Lower lobe of right lung (tissue), 2 donors: ENCODE measurements around the gene HMCES. TPM values are rescaled to one million over a fixed set of nuclear protein-coding genes. Genes with fewer than 3 reads are reported as not detected.
"Not testable (repeated sequence)": the region's sequence is repeated elsewhere in the genome, so short reads cannot be mapped to it uniquely, and the experiment has no call there.

Experiments
- ATAC-seq, 2 donors: fragments of 200-7000 bp; cut with Tn5 transposase; one replicate each; pipeline ENCODE4 v1.9.1; 2020 to 2022; ENCODE audit warnings: mild to moderate bottlenecking in 2 of 2, moderate library complexity in 2 of 2
- DNase-seq: peaks from one replicate; pipeline ENCODE4 v3.0.0-alpha.2; 2020
- H3K27ac ChIP-seq: fragments of 200-600 bp; one replicate; pipeline ENCODE4 v1.8.0; 2022
- H3K27me3 ChIP-seq: fragments of 200-600 bp; one replicate; pipeline ENCODE4 v1.8.0; 2022; ENCODE audit warnings: low read depth
- H3K36me3 ChIP-seq: fragments of 200-600 bp; one replicate; pipeline ENCODE4 v1.8.0; 2022; ENCODE audit warnings: mild to moderate bottlenecking
- H3K4me1 ChIP-seq: fragments of 200-600 bp; one replicate; pipeline ENCODE4 v1.8.0; 2022
- H3K4me3 ChIP-seq: fragments of 200-600 bp; one replicate; pipeline ENCODE4 v1.8.0; 2022; ENCODE audit warnings: mild to moderate bottlenecking
- H3K9me3 ChIP-seq: fragments of 200-600 bp; one replicate; pipeline ENCODE4 v1.8.0; 2022
- CTCF ChIP-seq: fragments of 200-600 bp; IDR thresholded peaks from one replicate; pipeline ENCODE4 v1.8.0; 2022; ENCODE audit warnings: antibody characterized with exemption, mild to moderate bottlenecking
- intact Hi-C: fragments of 100-400 bp; cut with DNase I; formaldehyde crosslinking; loops from one replicate; pipeline ENCODE4 v1.11.0; 2022
- total RNA-seq: library from RNA; stranded (reverse); fragmentation: NEBNext Ultra II Directional; extraction: Animal tissue kit (Norgen Biotek cat#: 25700); gene quantifications from one replicate; pipeline ENCODE4 v1.2.1, GENCODE V29; 2021
- donor health status: DM: no; HTN: yes; CAD: no; lungs with severe emphysema.

HMCES gene
- total RNA-seq, 1 donor from 2014 or later = 28.1 TPM

GRCh38 chr3:129245141-129245540 lies 33.5 kb upstream of the HMCES start:
- no peaks in the 10 kb centered on the region for H3K27me3 ChIP-seq
- no peaks in the 10 kb centered on the region for H3K36me3 ChIP-seq
- ATAC-seq (peak in 1 of 2 donors; percentile 4), DNase-seq (no peak)
- H3K4me3 ChIP-seq = no peak overlapping the region
- intact Hi-C loops = no loop called here
- no peaks in the 10 kb centered on the region for H3K9me3 ChIP-seq
- H3K27ac ChIP-seq = peak overlapping the region; percentile 61
- H3K4me1 ChIP-seq = peaks cover 27% of the 10 kb centered on the region
- TF ChIP-seq CTCF = no peak

- H3K36me3 ChIP-seq, H3K27me3 ChIP-seq, H3K4me3 ChIP-seq, intact Hi-C loops, H3K9me3 ChIP-seq: not testable (repeated sequence)
- Histone ChIP-seq H3K4me1 (peaks cover 30% of the 10 kb centered on the region), H3K27ac (peak overlapping the region; percentile 61)
- ATAC-seq (peak; percentile 84 to 94), DNase-seq (peak; percentile 85)
- TF ChIP-seq CTCF = peak; percentile 96
Measured at GRCh38 chr3:129245641-129246306, 32.9 kb upstream of the HMCES start.

DNA sequence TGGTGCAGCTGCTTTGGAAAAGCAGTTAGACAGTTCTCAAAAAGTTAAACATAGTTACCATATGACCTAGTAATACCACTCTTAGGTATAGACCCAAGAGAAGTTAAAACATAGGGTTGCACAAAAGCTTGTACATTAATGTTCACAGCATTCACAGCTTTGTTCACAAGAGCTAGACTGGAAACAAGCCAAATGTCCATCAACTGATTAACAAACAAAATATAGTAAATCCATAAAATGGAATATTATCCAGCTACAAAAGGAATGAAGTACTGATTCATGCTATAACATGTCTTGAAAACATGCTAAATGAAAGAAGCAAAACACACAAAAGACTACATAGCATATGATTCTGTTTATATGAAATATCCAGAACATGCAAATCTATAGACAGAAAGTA lies 32.0 kb upstream of the HMCES start:
- Histone ChIP-seq H3K4me3 (no peak overlapping the region), H3K36me3 (peaks cover 3% of the 10 kb centered on the region), H3K27me3 (no peaks in the 10 kb centered on the region), H3K9me3 (no peaks in the 10 kb centered on the region), H3K27ac (no peak overlapping the region), H3K4me1 (peaks cover 38% of the 10 kb centered on the region)
- intact Hi-C loops = no loop called here
- DNase-seq = no peak
- no peak for TF ChIP-seq CTCF
- no peak for ATAC-seq

DNA sequence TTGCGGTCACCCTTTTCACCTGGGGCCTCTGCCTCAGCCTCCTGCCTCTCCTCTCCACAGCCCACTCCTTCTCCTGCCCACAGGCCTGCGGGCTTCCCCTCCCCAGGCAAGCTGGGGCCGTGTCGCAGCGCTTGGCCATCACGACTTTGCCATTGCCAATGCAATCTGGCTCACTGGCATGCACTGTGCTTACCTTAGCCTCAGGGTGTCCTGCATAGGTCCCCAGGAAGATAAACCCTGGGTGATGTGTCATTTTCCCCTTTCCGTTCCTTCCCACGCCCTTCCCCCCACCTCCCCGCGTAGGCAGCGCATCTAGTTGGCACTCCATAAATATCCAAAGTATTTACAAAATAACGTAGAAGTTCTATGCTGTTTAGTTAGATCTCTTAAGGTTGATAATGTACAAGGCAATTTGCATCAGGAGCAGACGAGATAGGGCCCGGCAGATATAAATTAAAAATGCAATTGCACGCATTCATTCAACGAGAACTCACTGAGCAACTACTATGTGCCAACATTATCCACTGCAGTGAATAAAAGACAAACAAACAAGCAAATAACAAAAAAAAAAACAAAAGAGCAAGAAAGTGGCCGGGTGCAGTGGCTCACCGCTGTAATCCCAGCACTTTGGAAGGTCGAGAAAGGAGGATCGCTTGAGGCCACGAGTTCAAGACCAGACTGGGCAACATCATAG lies 30.2 kb upstream of the HMCES start:
- peak overlapping the region; percentile 97 for H3K27ac ChIP-seq
- no peak for TF ChIP-seq CTCF

GRCh38 chr3:129249284-129250065 lies 29.2 kb upstream of the HMCES start, which contains the start of gene COPG1:
Gene COPG1, plus strand, starts transcription at chr3:129249606. Its CDS starts 104 bp downstream, at chr3:129249710.
- TF ChIP-seq CTCF = no peak
- ATAC-seq (peak; percentile 96), DNase-seq (peak; percentile 91)
- Histone ChIP-seq H3K4me1 (peaks cover 49% of the 10 kb centered on the region), H3K27ac (peak within 1 kb of the TSS; percentile 97), H3K4me3 (peak within 1 kb of the TSS; percentile 97), H3K27me3 (no peaks in the 10 kb centered on the region), H3K9me3 (no peaks in the 10 kb centered on the region), H3K36me3 (peaks cover 31% of the 10 kb centered on the region)
- intact Hi-C loops = no loop called here

More for the DNA sequence above, 30.2 kb upstream of the HMCES start:
- Histone ChIP-seq H3K9me3 (no peaks in the 10 kb centered on the region), H3K4me3 (peak overlapping the region; percentile 97), H3K36me3 (peaks cover 21% of the 10 kb centered on the region), H3K27me3 (no peaks in the 10 kb centered on the region), H3K4me1 (peaks cover 49% of the 10 kb centered on the region)
- DNase-seq (no peak), ATAC-seq (no peak)
- intact Hi-C loops = no loop called here
